Midbrain (tissue), 1 donor: Measurements from ENCODE around the gene PCDHGA1.
A peak's percentile ranks its signal among the peaks of the same experiment; 100 is the strongest.

Experiments
- DNase-seq: peaks from one replicate; lab custom pipeline; 2025; lab: John Stamatoyannopoulos, UW

Gene PCDHGA1

DNA sequence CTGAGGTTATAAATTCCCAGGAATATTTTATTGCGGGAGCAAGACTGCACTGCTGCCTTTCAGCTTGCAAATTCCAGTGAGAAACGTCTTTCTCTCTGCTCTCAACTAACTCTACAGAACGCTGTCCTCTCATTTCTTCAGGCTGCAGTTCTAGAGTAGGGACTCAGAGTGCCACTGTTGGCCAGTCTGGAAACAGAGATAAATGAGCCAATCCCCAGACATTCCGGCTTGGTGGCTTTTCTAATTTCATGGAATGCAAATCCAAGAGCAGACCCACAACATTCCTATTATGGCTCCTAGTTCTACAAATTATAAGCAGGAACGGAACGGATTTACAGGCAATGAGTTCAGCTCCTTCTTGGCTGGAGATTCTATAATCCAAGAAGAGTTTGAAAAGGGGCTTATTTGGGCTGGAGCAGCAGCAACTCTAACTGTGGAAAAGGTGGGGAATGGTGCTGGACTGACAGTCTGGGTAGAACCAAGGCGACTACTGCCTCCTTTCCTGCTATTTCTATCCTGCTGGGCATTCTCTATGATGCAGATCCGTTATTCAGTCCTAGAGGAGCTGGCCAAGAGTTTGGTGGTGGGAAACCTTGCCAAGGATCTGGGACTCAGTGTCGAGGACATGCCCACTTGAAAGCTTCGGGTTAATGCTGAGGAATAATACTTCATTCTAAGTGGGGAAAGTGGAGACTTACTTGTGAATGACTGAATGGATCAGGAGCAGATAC lies 109.3 kb downstream of the PCDHGA1 start:
- DNase-seq, result no peak

- no peak for DNase-seq
These were observed 110.0 kb downstream of the PCDHGA1 start for GRCh38 chr5:141440341-141440740.

DNA sequence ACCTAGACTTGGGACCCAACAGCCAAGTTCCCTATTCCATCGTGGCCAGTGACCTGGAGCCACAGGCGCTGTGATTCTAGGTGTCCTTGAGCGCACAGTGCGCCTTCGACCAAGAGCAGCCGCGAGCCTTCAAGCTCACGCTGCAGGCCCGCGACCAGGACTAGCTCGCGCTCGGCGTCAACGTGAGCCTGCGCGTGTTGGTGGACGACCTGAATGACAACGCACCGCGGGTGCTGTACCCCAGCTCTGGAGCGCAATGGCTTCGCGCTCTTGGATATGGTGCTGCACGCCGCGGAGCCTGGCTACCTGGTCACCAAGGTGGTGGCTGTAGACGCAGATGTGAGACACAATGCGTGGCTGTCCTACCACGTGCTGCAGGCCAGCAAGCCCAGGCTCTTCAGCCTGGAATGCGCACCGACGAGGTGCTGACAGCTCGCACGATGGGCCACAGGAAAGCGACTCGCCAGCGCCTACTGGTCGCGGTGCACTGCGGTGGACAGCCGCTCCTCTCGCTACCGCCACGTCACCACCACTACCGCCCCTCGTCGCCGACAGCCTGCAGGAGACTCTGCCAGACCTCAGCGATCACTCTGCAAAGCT lies 111.4 kb downstream of the PCDHGA1 start:
- no peak for DNase-seq

DNA sequence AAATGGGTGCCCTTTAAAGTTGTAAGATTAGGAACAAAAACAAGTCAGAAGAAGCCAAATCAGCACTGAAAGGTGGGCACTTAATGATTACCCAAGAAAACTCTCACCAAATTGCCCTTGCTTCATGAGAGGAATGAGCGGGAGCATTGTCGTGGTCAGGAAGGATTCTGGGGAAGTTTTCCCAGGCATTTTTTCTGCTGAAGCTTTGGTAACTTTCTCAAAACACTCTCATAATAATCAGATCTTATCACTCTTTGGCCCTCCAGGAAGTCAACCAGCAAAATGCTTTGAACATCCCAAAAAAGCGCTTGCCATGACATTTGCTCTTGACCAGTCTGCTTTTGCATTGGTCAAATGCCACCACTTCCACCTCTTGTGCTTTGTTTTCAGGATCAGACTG lies 135.0 kb downstream of the PCDHGA1 start:
- DNase-seq, result no peak

DNA sequence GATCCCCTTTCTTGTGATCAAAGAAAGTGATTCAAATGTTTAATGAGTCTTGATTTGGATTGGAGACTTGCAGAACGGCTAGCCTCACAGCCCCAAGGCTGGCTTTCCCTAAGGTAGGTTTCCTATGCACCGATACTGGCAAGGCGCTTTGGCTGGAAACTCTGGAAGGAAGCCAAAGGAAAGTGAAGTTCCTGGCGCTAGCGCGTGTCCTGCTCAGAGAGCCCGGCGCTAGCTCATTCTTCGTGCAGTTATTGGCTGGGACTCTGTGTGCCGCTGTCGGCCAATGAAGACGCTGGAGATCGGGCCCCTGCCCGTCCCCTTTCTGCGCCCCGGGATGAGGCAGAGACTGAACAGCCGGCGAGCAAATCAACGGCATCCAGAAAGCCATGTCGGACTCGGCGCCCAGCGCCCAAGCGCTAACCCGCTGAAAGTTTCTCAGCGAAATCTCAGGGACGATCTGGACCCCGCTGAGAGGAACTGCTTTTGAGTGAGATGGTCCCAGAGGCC lies 145.4 kb downstream of the PCDHGA1 start, which contains the start of gene PCDHGC3:
TSS of gene PCDHGC3 (plus strand) at position 342 of the 507 bp plus-strand sequence. CDS start at position 493, 151 bp downstream.
- DNase-seq, result peak; percentile 90

GRCh38 chr5:141476132-141476911 lies 146.0 kb downstream of the PCDHGA1 start:
- no peak for DNase-seq

- DNase-seq, result no peak
These were observed 146.8 kb downstream of the PCDHGA1 start for GRCh38 chr5:141477044-141477575.

GRCh38 chr5:141477815-141478214 lies 147.5 kb downstream of the PCDHGA1 start:
- no peak for DNase-seq

DNA sequence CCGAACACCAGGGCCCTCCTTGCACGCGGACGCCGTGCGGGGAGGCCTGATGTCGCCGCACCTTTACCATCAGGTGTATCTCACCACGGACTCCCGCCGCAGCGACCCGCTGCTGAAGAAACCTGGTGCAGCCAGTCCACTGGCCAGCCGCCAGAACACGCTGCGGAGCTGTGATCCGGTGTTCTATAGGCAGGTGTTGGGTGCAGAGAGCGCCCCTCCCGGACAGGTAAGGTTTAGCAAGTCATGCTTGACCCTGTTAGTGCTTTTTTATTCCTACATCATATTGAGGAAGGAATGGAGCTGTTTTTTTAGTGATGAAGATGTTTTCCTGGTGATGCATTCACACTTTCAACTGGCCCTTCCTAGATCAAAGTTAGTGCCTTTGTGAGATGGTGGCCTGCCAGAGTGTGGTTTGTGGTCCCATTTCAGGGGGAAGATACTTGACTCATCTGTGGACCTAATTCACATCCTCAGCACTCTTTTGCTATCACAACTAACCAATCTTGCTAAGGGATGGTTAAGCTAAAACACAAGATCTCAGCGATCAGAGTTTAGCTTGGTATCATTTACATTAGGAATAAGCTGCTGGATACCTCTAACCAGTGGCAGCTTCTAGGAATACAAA lies 148.1 kb downstream of the PCDHGA1 start:
- DNase-seq, result no peak

DNA sequence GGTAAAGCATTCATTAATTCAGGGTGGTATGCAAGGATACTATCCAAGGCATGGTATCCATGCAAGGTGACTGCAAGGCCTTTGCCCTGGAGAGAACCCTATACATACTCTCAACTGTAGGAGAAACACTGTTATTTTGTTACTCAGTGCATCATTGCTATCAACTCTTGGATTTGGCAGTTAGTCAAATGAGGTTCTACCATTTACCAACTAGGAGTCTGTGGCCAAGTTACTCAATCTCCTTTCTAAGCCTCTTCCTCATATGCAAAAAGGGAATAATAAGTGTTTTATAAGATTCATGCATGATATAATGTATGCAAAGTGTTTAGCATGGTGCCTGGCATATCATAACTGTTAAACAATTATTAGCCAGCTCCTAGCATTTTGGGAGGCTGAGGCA lies 149.5 kb downstream of the PCDHGA1 start:
- no peak for DNase-seq

- no peak for DNase-seq
These were observed 153.6 kb downstream of the PCDHGA1 start for GRCh38 chr5:141483902-141484301.

DNA sequence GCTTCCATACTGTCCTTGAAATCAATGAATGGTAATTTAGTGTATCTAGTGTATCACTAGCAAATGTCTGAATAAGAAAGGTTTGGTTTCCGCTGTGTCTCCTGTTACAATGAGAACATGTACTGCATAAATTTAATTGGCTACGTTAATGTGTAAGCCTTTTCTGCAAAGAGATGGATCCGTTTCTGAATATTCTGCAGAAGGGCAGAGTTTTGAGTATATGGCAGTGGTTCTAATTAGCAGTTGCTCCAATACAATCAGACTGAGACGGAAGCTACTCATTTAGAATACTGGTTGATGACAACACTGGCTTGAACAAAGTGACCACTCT lies 154.0 kb downstream of the PCDHGA1 start:
- no peak for DNase-seq

GRCh38 chr5:141484641-141485311 lies 154.5 kb downstream of the PCDHGA1 start, which contains the start of gene PCDHGC4:
TSS of gene PCDHGC4 (plus strand) at chr5:141485030. CDS start at chr5:141485174, 144 bp downstream.
- peak; percentile 37 for DNase-seq

DNA sequence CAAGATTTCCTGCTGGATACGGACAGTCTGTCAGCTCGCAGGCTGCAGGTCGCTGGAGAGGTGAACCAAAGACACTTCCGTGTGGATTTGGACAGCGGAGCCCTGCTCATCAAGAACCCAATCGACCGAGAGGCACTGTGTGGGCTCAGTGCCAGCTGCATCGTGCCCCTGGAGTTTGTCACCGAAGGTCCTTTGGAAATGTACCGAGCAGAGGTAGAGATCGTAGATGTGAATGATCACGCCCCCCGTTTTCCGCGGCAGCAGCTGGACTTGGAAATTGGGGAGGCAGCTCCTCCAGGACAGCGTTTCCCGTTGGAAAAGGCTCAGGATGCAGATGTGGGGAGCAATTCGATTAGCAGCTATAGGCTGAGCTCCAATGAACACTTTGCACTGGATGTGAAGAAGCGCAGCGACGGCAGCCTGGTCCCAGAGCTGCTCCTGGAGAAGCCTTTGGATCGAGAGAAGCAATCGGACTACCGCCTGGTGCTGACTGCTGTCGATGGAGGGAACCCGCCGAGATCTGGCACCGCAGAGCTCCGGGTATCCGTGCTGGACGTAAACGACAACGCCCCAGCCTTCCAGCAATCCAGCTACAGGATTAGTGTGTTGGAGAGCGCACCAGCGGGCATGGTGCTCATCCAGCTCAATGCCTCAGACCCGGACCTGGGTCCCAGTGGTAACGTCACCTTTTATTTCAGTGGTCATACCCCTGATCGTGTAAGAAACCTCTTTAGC lies 155.2 kb downstream of the PCDHGA1 start:
- no peak for DNase-seq

DNA sequence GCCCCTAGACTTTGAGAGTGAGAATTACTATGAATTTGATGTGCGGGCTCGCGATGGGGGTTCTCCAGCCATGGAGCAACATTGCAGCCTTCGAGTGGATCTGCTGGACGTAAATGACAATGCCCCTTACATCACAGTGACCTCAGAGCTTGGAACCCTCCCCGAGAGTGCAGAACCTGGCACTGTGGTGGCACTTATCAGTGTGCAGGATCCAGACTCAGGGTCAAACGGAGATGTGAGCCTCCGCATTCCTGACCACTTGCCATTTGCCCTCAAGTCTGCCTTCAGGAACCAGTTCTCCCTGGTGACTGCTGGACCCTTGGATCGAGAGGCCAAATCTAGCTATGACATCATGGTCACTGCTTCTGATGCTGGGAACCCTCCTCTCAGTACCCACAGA lies 155.8 kb downstream of the PCDHGA1 start:
- DNase-seq, result no peak

DNA sequence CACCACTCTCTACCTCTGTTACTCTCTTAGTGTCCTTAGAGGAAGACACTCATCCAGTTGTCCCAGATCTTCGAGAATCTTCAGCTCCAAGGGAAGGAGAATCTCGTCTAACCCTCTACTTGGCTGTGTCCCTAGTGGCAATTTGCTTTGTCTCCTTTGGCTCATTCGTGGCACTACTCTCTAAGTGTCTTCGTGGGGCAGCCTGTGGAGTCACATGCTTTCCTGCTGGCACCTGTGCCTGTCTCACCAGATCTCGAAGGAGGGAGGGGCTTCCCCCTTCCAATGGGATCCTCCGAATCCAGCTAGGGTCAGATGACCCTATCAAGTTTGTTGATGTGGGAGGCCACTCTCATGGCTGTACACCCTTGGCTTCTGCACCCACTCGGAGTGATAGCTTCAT lies 156.8 kb downstream of the PCDHGA1 start:
- DNase-seq, result no peak

DNA sequence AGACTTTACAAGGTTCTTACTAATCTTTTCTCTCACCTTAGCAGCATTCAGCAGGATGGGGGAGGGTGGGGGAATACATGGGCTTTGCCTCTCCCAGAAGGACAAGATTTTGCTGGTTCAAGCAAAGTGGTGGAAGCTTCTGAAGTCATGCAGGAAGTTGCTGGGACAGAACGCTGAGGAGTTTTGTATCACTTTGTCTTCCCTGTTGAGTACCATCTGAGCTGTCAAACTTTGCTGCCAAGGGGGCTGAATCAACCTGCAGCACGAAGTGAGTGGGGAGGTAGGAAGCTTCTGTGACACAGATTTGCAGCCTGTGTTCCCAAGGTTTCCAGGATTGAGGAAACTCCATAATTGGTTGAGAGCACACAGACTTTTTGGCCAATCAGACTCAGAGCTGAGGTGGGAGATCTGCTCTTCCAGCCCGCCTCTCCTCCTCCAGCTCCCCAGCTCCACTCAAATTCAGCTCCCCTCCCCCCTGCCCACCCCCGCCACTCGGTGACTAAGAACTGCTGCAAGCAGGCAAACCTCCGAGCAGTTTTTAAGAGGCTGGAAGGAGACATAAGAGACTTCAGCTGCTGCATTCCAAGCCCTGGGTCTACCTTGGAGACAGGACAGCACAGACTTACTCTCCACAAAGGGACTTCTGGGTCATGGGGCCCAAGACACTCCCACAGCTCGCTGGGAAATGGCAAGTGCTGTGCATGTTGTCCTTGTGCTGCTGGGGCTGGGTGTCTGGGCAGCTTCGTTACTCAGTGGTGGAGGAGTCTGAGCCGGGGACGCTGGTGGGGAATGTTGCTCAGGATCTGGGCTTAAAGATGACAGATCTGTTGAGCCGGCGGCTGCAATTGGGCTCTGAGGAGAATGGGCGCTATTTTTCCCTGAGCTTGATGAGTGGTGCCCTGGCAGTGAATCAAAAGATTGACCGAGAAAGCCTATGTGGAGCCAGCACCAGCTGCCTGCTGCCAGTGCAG lies 158.6 kb downstream of the PCDHGA1 start, which contains the start of gene PCDHGC5:
TSS of gene PCDHGC5 (plus strand) at position 491 of the 971 bp plus-strand sequence. CDS start at position 651, 160 bp downstream.
- DNase-seq, result peak; percentile 79

- no peak for DNase-seq
These were observed 159.5 kb downstream of the PCDHGA1 start for GRCh38 chr5:141489841-141490240.

- no peak for DNase-seq
These were observed 160.0 kb downstream of the PCDHGA1 start for GRCh38 chr5:141490271-141490670.
